Measurements from ENCODE around the gene ISYNA1.
A peak's percentile ranks its signal among the peaks of the same experiment; 100 is the strongest.

The ISYNA1 gene

DNA sequence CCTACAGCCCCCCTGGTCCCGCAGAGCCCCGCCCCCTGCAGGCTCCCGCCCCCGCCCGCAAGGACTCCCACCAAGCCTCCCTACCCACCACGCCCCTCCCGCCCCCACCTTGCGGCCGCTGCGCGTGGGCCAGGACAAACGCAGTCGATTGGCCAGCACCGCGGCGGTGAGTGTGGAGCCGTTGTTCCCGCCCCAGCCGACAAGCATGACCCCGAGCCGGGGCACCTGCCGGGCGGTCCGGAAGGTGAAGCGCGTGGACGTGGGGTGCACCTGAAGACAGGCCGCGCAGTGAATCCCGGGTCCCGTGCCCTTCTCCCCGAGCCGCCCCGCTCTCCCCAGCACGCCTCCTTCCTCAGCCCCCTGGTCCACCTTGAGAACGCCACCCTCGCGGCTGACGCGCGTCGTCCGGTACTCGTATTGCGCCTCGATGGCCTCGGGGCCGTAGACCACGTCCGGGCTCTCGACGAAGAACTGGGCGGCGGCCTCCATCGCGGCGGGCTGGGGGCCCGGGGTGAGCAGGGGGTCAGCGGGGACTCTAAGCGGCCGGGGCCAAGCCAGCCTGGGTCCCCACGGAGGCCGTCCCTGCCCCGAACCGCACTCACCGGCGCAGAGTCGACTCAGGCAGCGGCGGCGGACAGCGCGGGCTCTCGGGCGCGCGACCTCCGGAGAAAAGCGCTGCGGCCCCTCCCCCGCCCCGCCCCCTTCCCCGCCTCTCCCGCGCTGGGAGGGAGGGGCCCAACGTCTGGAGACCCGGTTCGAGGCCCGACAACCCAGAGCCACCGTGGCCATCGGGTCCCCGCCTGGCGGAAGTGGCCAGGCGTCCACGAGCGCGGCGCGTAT lies at the start of gene ISYNA1:
ISYNA1 (minus strand) TSS at position 643 of the 840 bp plus-strand sequence; CDS start at position 489, 154 bp downstream.
- DNase-seq, result peak; percentile 67

DNA sequence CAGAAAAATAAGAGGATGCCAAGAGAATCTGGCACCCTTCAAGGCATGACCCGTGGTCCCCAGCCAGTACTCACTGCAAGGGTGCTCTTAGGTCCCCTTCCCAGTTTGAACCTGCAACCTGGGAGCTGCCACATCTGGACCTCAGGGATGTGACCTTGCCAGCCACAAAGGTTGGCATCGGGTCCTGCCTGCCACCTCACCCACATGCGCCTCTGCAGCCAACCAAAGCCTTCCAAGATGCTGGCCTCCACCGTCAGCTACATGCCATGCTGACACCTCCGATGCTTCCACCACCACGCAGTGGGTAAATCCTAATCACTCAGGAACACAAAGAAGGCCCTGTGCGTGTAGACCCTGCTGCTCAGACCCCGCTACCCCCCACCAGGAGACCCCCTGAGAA lies 48.8 kb upstream of the ISYNA1 start:
- DNase-seq, result no peak

DNA sequence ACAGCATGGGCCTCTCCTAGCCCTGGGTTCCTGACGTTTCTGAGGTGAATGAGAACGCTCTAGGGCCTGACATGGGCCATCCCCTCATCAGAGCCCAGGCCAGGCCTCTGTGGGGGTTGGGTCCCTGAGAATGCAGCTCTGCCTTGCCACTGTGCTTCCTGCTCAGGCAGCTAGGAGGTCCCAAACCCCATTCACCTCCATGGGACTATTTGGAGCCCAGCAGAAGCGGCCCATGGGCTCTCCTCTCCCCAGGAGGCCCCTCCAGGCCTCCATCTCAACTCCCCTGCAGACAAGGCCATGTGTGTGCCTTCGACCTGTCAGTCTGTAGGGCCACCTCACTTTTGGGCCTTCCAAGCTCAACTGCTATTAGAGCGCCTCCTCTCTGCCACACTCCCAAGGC lies 47.1 kb upstream of the ISYNA1 start:
- DNase-seq, result no peak

DNA sequence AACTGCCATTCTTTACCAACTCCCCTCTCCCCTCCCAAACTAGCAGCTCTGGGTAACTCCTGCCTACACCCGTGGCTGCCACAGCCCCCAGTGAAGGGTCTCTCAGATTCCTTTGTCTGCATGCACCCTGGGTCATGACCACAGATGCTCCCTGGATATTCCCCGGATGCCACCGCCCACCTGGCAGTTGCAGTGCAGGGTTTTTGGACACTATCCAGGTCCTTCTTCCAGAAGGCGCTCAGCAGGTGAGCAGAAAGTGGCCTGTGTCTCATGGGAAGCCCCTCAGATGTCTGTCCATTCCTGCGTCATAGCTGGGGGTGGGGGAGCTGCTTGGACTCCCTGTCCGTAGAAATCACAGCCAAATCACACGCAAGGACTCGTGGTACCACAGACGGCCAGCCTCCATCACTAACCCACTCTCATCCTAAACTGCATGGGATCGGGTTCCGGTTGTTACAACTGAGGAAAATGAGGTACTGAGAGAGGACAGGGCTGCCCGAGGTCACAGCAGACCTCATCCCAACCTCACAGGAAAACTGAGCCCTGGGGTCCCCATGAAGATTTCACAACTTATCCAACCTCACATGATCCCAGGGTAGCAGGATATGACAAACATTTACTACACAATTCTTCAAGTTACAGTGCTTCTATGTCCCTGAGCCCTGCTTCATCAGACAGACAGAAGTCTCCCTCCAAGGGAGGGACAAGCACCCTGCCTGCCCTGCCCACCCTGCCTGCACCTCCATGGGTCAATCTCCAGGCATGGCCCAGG lies 45.4 kb upstream of the ISYNA1 start:
- no peak for DNase-seq

DNA sequence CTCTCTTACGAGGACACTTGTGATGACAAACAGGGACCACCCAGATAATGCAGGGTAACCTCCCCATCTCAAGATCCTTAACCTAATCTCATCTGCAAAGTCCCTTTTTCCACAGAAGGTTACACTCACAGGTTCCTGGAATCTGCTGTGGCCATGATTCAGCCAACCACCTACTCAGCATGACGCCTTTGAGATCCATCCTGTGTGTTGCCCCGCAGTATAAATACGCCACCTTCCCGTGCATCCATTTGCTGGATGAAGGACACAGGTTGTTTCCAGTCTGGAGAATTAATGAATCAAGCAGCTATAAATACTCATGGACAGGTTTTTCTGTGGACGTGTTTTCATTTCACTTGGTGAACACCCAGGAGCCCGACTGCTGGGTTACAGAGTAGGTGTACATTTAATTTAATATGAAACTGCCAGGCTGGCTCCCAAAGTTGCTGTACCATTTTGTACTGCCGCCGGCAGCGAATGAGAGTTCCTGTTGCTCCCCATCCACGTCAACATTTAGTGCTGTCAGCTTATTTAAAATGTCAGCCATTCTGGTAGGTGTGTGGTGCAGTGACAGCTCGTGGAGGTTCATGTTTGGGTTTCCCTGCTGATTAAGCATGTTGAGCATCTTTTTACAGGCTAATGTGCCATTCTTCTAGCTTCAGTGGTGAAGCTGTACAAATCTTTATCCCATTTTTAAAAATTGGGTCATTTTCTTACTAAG lies 43.7 kb upstream of the ISYNA1 start:
- DNase-seq, result no peak

DNA sequence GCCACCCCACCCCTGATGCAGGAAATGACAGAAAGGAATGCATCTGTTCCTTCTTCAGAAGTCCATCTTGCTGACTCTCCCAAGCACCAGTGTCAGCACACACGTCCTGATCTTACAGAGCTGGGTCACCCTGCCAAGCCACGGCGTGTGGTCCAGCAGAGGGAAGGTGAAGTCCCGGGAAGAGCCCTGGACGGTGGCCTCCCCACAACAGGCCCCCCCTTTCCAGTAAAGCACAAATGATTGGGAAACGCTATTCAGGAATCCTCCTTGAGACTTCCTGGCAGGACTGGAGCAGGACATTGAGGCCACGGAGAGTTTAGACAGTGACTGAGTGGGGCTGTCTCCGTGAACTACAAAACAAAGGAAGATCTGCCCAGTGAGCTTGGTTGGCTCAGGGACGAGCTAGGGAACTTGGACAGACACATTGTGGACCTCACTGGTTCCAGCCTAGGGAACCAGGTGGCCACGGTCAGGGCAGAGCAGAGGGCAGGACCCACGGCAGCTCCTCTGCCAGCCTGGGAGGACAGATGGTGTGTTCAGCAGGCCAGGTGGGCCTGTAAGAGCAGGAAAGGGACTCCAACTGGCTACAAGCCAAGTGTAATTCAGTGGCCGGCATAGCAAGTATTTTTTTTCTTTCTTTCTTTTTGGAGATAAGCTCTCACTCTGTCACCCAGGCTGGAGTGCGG lies 42.2 kb upstream of the ISYNA1 start:
- DNase-seq, result no peak

DNA sequence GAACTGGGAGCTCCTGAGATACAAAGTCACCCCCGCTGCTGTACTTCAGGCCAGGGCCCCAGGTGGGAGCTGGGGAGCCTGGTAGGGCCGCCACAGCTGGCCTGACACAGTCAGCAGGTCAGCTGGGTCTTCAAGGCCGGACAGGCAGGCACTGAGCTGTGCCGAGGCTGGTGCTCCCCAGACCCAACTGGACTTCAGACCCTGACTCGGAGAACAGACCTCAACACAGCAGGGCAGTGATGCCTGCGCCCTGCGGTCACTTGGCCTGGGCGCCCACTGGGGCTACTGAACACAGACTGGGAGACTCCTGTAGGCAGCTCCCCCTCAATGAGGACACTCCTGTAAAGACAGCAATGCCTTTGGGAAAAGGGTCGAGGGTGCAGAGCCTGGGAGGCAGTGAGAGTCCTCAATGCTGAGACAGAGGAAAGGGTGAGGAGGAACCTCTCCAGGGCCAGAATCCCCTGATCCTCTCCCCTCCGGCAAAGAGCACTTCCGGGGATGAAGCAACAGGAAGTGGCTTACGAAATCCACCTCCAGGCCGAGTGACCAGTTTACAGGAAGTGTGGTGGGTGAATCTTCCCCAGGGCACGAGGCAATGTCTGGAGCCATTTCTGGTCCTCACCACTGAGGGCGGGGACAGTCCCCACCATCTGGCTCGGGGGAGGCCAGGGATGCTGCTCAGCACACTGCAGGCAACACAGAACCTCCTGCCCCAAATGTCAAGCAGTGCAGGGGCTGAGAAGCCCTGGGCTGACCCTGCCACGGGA lies 40.8 kb upstream of the ISYNA1 start:
- DNase-seq, result peak; percentile 65

DNA sequence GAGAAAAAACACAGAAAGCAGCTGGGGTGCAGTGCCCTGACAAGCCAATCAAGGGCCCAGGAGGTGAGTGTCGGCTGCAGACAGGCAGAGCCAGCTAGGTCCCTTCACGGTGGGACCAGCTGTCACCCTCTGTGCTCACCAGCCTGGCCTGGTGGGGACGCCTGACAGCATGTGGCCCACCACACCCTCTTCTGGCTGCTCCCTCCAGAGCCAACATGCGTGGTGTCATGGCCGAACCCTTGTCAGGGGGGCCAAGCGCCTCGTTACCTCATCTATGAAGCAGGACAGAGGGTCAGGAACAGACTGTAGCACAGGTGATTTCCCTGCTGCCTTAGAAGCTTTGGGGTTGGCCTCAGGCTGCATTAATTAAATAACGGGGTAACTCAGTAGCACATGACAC lies 40.0 kb upstream of the ISYNA1 start:
- DNase-seq, result no peak

DNA sequence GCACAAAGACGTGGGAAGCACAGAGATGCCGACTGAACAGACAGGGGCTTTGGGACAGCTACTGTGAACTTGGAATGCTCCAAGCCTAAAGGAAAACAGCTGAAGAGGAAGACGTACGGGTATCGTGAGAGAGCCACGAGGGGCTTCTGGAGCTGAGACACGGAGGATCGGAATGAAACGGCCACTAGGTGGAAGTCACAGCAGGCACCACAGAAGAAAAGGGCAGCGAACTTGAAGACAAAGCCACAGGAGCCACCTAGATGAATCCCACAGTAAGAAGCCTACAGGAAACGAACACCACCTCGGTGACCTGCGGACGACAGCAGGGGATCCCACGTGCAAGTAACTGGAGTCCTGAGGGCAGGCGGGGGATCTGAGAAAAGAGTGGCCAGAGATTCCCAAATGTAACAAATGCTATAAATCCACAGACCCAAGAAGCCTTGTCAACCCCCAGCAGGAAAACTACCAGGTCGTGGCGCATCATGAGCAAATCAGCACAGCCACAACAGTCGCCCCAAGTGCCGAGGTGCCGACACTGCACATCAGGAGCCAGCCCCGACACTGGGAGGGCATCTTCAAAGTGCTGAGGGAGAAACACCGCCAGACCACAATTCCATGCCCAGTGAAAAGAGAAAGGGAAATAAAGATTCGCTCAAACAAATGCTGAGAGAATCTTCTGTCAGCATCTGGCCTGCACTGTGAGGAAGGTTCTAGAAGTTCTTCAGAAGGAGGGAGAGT lies 39.3 kb upstream of the ISYNA1 start:
- no peak for DNase-seq

DNA sequence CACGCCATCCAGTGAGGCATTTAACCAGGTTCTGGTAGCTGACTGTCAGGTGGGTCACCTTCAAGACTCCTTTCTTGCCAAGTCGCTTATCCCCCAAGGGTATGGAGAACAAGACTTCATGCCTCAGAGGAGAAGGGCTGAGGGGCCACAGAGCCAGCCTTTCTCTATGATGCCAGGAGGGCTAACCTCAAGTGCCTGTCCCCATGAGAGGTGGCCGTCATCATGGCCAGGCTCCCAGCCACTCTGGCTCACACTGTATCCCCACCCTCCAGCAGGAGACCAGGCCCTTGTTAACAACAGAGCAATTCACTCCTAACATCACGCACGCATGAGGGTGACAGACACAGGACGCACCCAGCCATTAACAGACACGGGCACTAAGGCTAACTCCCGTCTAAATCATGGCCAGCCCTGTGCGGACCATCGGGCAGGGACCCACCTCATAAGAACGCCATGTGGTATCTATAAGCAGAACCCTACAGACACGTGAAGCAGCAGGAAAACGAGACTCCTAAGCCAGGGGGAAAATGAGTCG lies 38.6 kb upstream of the ISYNA1 start:
- no peak for DNase-seq

DNA sequence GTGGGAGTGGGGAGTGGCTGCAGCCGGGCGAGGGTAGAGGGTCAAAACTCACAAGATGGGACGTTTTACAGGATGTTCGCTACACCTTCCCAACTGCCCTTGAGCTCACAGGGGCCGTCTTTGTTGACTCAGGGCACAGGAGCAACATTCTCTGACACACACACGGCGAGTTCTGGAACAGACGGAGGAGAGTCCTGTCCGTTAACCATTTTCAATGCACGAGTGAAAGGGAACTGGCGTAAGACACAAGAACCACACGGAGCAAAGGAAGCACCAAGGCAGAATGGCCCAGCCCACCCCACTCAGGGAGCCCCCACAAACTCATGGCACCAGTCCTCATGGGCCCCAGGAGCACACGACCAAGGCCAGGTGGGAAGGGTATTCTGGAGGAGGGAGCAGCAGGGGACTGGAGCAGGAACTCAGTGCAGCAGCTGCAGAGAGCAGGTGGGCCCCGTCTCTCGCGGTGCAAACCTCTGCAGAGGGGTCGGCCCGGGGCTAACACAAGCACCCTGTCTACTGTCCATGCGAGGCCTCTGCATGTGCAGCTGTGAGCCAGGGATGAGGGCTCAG lies 37.9 kb upstream of the ISYNA1 start:
- no peak for DNase-seq

DNA sequence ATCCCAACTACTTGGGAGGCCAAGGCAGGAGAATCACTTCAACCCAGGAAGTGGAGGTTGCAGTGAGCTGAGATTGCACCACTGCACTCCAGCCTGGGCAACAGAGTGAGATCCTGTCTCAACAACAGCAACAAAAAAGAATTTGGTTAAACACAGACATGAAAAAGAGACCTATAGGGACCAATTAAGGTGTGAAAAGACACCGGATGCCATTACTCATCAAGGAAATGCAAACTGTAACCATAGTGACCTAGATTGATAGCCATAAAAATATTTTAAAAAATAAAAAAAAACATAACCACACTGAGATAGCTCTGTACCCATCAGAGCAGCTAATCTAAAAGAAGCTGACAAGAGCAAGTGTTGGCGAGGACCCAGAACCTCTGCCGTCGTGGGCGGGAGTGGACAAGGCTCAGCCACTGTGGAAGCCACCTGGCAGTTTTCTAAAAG lies 37.1 kb upstream of the ISYNA1 start:
- peak; percentile 80 for DNase-seq

DNA sequence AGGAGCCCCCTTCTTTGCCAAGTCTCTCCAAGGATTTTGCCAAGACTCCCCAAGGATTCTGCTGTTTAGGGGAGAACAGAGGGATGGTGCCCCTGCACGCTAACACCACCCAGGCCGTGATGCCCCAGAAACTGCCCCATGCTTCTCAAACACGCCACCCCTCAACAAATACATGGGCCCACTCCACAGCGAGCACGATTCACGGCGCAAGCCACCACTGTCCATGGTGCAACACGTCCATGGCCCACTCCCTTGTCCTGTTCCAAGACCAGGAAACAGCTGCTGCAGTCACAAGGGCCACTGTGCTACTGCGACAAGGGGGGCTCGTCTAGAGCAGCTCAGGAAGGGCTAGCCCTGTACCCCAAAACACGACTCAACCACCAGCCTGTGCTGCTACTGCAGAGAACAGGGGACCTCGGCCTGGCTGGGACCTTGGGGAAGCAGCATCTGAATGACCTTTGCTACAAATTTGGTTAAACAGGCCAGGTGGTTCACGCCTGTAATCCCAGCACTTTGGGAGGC lies 36.5 kb upstream of the ISYNA1 start:
- no peak for DNase-seq

DNA sequence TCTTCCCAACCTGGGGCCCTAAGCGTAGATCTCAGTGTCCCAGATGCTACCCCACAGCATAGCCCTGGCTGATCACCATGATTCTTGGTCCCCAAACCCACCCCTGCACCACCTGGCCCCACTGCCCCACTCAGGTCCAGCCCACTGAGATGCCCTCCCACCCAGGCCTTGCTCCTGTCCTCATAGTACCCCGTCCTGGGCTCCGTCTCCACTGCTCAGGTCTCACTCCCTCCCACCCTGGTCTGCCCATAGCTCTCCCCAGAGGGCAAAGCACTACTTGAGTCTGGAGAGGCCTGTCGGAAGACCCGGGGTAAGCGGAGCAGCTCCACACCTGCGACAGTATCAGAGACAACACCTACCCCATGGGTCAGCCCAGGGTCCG lies 35.8 kb upstream of the ISYNA1 start:
- no peak for DNase-seq

DNA sequence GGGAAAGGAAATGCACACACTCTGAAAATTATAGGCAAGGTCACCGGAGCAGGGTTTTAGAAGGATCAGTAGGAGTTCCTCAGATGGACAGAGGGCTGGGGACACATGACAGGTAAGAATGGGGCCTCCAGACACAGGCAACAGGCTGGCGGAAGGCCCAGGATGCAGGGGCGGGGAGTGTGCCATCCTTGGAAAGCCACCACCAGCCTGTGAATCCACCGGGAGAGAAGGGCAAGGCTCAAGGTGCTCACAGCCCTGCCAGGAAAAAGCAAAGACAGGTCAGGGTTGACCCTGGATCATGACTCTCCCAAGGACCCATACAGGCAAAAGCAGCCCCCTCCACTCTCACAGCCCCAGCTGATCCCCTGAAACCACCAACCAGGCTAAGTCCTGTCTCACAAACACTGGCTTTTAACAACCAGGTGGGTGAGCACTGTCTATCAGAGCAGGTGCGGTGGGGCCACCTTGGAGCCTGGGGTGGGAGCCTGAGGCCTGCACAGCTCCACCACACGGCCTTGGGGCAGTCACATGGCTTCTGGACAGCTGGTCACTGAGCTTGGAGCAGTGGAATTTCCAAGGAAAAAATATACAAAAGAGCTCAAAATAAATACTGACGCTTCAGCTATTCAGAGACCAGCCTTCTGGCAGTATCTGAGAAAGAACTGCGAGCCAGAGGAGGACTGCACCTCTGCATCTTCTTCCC lies 35.2 kb upstream of the ISYNA1 start:
- no peak for DNase-seq

DNA sequence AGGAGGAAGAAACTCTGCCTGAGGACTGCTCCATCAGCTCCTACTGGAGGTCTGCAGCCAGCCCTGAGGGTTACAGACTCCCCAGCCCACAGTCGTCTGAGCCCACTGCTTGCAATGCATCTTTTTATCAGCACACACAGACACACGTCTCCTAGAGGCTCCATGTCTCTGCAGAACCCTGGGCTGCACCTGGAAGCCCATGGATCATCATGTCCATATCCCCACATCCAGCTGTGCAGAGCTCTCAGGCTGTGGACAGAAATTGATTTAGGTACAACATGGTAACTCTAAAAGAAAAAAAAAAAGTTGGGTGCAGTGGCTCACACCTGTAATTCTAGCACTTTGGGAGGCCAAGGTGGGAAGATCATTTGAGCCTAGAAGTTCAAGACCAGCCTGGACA lies 32.9 kb upstream of the ISYNA1 start:
- no peak for DNase-seq

DNA sequence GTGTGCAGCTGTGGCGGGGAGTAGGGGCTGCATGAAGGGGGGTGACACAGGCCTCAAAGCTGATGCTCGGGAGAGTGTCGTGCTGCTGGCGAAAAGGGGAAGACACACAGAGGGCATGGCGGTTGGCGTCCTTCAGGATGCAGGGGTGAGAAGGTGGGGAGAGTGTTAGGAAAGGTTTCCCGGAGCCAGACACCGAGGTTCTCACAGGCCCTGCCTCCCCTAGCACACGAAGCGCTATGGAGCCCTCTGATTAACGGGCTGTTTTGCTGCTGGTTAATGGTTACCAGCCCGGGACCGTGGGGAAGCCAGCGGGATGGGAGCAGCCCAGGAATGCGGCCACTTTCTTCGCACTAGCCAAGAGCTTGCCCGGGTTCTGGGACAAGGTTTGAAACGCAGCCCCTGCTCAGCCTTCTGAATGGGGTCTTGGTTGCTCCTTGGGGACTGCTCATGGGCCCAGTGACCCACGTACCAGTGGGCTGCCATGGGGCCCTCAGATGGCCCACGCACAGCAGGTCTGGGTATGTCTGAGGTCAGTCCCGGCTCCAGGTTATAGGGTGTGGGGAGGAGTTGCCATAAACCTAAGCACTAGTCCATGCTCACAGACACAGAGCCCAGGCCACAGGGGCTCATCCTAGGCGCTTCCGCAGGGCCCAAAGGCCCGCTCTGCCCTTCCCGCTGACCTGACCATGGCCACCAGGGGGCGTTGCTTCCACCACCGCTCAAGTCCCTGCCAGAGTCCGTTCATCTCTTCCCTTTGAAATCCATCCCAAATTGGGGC lies 31.3 kb upstream of the ISYNA1 start:
- peak; percentile 63 for DNase-seq

DNA sequence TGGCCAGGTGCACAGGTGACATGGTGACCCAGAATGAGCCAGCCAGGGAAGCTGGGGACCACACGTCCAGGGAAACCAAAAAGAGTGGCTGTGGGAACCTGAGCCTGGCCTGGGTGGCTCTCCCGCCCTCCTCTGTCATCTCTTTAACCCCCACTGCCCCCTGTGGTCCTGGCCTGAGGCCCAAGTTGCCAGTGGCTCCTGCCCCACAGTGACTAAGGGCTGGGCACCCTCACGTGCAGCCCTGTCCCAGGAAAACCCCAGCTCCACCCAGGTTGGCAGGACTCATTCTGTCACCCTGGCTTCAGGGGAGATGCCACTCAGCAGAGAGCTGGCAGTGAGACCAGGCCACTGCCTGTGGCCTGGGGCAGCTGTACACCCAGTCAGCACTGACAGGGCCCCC lies 30.6 kb upstream of the ISYNA1 start:
- no peak for DNase-seq

DNA sequence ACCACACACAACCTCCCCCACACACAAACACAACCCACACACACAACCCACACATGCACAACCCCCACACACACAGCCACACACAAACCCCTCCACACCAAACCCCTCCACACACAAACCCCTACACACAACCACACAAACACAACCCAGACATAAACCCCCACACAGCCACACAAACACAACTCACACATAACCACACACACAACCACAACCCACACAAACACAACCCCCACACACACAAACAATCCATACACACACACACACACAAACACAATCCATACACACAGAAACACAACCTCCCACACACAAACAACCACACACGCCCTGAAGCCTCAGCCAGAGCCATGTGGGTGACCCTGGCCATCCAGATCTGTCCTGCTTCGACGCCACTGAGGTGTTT lies 30.0 kb upstream of the ISYNA1 start:
- no peak for DNase-seq

Measured in CD4-positive, alpha-beta T cell treated with Interleukin-12 subunit alpha and Interleukin-12 subunit beta, for 1 hour (primary cell).